ENCODE measurements around the gene RBM26.

RBM26 gene, protein sequence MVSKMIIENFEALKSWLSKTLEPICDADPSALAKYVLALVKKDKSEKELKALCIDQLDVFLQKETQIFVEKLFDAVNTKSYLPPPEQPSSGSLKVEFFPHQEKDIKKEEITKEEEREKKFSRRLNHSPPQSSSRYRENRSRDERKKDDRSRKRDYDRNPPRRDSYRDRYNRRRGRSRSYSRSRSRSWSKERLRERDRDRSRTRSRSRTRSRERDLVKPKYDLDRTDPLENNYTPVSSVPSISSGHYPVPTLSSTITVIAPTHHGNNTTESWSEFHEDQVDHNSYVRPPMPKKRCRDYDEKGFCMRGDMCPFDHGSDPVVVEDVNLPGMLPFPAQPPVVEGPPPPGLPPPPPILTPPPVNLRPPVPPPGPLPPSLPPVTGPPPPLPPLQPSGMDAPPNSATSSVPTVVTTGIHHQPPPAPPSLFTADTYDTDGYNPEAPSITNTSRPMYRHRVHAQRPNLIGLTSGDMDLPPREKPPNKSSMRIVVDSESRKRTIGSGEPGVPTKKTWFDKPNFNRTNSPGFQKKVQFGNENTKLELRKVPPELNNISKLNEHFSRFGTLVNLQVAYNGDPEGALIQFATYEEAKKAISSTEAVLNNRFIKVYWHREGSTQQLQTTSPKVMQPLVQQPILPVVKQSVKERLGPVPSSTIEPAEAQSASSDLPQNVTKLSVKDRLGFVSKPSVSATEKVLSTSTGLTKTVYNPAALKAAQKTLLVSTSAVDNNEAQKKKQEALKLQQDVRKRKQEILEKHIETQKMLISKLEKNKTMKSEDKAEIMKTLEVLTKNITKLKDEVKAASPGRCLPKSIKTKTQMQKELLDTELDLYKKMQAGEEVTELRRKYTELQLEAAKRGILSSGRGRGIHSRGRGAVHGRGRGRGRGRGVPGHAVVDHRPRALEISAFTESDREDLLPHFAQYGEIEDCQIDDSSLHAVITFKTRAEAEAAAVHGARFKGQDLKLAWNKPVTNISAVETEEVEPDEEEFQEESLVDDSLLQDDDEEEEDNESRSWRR

DNA sequence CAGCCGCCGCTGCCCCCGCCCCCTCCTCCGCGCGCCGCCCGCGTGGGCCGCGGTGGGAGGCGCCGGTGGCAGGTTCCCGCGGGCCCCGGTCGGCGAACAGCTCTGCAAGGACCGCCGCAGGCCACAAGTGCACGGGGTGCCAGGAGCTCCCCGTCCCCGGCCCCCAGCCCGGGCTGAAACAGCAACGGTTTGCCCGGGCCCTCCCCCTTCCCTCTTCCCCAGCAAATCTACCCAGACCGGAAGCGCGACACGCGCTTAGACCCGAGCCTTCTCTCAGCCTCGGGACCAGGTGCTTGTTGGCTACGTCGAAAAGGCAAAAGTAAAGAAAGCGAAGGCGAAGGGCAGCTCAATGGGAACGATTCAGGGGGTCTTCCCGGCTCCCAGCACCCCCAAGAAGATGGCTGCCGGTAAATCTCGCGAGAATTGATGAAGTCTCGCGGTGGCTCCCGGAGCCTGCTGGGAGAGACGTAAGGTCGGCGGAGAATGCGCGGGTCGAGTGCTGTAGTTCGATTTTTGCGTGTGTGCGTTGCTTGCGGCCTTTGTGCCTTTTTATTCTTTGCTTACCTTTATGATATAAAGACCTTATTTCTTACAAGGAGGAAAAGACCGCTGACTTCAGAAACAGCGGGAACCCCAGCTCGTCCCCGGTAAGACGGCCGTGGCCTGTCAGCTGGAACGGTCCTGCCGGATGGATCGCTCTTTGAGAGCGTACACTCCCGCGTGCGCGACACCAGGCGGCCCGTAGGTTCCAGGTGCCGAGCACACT, at the start of gene RBM26:
Gene RBM26, minus strand, starts transcription at position 425 of the 766 bp plus-strand sequence. CDS start 481 bp downstream, outside the sequence.
- DNase-seq: peak; percentile 96

DNA sequence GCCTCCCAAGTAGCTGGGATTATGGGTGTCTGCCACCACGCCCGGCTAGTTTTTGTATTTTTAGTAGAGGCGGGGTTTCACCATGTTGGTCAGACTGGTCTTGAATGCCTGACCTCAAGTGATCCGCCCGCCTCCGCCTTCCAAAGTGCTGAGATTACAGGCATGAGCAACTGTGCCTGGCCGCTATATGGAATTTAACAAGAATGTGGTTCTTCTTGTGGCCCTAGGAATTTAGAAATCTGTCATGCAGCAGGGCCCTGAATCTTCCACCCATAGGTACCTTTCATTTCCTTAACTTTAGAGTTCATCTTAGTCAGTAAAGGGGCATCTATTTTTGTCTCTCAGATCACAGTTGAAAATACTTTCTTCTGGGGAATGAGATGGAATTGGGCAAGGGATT, 49.3 kb upstream of the RBM26 start:
- no peak for DNase-seq

DNA sequence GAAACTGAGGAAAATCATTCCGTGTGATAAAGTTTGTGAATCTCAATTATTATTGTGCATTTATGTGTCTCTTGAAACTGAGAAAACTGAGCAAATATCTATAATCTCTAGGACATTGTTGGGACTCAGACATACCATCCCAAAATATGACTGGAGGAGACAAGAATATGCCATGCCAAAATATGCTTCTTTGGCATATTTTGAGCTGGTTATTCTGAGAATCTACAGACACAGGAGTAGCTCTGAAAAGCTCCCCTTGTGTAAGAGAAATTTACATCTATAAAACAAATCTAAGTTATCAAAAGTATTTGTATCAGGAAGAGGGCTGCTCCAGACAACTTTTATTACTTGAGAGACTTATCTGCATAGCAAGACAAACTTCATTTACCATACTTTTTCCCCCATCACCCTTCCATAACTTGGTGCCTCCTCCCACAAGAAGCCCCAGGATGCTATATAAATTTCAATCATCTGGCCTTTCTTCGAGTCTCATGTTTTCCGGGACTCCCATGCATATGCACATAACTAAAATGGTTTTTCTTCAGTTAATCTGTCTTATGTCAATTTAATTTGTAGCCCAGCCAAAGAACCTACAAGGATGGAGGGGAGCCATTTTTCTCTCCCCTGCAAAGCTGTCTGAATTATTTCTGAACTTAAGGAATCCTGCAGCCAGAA, 46.3 kb upstream of the RBM26 start:
- DNase-seq: no peak

DNA sequence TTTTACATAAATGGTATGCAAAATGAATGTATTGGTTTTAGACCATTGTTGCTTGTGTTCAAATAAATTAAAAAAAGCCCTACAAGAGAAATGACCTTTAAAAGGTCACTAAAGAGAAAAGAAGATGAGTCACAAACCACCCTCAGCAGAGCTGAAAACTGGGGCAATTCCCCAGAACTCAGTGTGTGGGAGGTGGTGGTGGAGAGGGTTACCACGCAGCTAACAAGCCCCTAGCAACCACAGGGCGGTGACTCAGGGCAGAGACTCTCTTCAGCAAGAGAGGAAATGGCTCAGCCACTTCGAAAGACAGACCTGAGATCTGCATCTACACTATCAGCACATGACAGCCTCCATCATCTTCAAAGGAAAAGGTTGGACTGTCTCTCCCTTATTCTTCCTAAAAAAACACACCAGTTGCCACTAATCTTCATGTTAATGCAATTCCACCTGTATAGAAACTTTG, 45.5 kb upstream of the RBM26 start:
- peak; percentile 89 for DNase-seq

DNA sequence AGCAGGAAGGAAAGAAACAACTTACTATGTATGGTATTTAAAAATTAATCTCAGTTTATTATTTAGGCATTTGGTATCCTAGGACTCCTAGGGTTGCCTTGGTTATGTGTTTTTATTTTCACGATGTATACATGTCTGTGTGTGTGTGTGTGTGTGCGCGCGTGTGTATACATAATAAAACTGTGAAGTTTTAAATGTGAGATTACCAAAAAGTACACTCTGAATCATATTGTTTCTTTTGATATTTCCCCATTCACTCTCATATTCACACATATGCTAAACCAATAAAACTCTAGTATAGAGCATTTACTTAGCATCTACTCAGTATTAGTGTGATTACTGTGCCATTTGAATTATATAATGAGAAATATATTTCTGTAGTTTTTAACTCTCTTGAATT, 44.1 kb upstream of the RBM26 start:
- DNase-seq: no peak

DNA sequence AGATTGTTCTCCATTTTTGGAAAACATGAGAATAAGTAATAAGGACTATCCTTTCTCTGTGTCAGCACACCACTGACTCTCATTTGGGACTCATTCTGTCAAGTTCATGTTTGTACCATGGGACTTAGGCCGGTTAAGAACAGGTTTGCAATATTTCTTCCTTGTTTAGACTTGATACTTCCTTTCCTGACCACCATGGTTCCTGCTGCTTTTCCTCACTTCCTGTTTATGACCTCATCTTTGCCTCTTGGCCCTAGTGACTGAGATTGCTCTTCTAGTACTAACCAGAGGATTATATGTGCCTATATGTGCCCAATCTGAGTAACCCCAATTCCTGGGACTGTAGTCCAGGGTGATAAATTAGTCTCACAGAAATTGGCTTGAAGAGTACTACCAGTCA, 42.4 kb upstream of the RBM26 start:
- DNase-seq: no peak

DNA sequence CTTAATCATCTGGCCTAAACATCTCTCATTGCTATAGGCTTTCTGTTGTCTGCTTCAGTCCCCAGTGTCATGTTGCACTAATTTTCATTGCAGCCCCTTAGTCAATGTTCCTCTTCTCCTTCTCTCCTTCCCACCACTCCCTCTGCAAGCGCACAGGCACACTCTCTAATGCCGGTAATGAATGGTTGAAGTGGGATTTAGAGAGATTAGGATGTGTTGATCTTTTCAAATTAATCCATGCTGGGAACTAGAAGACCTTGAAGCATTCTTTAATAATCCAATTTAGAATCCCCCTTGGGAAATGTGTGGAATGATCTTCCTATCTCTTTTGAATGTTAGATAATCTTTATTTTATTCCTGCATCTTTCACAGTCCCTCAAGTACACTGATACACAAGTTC, 41.7 kb upstream of the RBM26 start:
- DNase-seq: no peak

DNA sequence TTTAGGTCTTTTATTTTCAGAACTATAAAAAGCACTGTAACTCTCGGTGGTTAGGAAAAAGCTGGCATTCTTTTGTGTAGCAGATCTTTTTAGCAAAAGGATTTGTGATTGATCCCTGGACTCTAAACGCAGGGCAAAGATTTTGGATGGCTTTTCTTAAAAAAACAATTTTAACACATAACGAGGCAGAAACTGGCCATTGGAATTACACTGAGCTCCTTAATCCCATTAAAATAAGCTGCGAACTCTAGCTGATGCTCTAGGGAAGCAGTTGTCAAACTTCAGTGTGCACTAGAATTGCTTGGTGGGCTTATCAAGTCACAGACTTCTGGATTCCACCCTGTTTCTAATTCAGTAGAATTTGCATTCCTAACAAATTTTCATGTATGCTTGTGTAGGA, 41.1 kb upstream of the RBM26 start:
- DNase-seq: no peak

DNA sequence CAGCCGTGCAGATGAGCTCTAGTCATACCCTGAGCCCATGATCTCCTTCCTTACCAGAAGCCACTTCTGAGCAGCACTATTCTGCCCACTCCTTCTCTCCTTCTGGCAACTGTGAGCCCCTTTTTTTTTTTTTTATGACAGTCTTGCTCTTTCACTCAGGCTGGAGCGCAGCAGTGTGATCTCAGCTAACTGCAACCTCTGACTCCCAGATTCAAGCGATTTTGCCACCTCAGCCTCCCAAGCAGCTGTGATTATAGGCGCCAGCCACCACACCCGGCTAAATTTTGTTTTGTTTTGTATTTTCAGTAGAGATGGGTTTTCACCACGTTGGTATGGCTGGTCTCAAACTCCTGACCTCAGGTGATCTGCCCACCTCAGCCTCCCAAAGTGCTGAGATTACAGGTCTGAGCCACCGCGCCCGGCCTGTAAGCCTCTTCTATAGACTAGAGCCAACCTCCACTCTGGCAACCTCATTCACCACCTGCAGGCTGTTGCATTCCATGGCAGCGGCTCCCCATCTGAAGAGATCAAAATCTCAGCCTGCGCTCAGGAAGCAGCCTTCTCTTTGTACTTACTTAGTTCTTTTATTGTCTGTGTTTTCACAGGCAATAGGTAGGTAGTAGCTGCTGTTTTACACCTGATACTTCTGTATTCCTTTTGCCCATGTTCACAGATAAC, 40.1 kb upstream of the RBM26 start:
- DNase-seq: no peak

DNA sequence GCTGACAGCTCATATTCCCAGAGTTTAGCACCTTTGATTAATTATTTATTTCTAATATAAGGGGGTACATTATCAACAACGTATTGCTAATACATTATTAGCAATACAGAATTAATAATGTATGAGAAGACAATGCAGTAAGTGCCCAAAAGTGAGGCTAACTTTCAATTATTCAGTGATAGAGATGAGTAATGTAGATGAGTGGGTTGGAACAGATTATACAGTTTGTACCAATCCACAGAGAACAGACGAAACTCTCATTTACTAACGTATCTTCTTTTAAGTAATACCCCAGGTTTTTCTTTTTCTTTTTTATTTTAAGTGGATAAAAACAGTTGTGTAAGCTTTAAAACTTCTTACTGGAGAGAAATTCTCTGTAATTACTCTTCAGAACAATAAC, 36.7 kb upstream of the RBM26 start:
- DNase-seq: no peak

DNA sequence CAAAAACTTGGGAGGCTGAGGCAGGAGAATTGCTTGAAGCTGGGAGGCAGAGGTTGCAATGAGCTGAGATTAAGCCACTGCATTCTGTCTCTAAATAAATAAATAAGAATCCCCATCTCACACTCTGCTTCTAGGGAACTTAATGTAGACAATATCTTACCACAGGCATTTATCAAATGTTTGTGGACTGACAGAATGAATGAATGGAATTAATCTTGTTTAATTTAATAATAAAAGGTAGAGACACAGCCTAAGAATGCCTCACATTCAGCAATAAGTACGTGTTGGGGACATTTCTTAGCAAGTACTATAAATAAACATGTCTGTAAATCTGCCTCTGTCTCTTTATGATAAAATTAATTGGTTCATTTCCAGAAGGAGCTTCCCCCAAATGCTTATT, 36.2 kb upstream of the RBM26 start:
- no peak for DNase-seq

DNA sequence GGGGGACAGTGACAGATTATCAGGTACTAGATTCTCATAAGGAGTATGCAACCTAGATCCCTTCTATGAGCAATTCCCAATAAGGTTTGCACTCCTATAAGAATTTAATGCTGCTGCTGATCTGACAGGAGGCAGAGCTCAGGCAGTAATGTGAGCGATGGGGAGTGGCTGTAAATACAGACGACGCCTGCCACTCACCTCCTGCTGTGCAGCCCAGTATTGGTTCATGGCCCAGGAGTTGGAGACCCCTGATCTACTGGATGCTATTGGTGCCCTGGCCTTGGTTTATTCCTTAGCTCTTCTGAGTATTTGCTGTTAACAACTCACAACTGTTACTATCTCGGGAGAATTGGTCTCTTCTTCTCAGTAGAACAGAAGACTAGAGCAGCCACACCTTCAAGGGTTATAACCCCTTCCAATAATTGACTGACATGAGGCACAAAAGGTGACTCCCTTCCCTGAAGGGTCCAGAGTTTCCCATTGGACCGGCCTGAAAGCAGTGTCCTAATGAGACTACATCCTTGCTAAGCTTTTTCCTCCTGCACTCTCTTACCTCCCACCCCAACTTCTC, 35.0 kb upstream of the RBM26 start:
- DNase-seq: no peak

DNA sequence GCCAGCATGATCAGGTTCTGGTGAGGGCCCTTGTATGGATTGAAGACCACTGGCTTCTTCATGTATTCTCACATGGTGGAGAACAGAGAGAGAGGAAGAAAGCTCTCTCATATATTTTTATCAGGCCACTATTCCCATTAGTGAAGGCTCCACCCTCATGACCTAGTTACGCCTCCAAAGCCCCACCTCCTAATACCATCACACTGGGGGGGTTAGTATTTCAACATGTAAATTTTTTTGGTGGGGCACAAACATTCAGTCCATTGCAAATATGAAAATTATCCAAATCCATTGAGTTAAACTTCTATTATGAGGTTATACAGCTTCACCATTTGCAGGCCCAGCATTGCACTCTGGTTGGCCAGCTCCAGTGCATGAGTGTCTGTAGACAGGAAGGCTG, 33.2 kb upstream of the RBM26 start:
- DNase-seq: no peak

DNA sequence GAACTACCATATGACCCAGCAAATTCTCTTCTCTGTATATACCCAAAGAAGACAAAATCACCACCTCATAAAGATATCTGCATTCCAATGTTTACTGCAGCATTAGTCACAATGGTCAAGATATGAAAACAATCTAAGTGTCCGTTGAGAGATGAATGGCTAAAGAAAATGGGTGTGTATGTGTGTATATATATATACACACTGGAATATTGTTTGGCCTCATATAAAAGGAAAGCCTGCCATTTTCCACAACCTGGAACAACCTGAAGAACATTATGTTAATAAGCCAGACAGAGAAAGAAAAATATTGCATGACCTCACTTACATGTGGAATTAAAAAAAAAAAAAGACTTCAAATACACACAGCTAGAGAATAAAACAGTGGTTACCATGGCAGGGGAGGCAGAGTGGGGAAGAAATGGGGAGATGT, 29.5 kb upstream of the RBM26 start:
- DNase-seq: no peak

DNA sequence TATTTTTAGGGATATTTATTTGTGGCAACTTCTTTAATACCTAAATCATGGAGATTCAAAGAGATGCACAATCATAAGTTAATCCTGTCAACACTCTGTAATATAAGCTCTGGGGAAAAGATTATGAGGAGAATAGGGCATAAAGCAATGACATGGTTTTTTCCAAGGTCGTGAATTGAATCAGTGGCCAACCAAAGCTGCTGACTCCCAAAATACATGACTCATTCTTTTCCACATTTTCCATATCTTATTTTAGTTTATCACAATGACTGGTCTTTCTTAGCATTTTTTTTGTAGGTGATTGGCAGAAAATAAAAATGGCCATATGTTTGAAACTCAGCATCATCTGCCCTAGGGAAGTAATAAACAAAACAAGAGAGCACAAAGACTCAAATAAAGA, 28.5 kb upstream of the RBM26 start:
- no peak for DNase-seq

DNA sequence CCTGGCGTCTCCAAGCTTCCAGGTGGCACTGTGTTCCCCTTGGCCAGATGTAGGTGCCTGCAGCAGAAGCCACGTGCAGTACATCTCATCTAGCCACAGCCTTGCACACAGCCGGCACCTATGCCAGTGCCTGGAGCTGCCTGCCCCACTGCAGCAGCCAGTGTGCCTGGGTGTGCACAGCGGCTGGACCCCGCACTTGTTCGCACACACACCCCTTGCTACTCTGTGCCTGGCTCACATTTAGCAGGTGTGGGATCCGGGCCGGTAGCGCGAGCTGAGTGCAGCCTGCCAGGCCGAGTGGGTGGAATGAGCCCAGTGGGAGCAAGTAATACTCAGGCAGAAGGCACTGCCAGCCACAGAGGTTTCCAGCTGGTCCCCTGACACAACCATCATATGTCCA, 26.9 kb upstream of the RBM26 start:
- DNase-seq: no peak

DNA sequence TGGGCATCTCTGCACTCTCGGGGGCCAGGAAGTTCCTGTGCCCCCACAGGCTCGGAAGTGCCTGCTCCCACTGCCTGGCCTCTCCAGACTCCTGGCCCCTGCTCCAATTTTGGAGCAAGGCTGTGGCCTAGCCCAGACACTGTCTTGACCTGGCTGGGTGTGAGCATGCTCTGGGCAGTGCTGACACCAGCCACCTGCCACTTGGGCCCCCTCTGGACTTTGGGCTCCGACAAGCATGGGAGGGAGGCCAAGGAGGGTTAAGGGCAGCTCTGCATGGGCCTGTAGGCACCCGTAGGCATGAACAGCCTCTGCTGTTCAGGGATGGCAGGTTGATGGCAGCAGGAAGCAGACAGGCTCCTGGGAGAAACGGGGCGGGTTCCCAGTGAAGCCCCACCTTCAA, 26.0 kb upstream of the RBM26 start:
- DNase-seq: no peak

DNA sequence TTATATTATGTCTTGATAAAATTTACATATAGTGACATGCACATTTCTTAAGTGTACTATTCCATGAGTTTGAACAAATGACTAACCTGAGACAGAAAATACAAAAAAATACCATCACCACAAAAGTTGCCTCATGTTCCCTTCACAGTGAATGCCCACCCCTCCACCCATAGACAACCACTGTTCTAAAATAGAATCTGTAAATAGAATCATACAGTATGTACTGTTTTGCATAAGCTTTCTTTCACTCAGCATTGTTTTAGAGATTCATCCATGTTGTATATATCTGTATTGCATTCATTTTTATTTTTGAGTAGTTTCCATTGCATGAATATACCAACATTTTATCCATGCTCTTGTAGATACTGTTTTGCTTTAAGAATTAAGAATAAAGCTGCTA, 23.3 kb upstream of the RBM26 start:
- DNase-seq: no peak

DNA sequence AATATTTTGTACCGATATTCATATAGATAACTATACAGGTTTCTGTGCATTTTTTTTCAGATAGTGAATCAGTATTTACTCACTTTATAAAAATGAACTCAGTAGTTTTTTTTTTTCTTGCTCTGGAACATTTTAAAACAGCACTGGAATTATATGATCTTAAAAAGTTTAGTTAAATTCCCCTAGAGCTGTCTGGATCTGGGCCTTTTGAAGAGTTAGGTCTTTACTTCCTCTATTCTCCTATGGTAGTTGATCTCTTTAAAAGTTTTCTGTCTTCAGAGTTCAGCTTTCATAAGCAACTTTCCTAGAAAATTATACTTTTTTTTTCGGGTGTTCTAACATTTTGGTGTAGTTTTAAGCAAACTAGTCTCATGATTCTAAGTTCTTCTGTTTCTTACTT, 21.8 kb upstream of the RBM26 start:
- DNase-seq: no peak

DNA sequence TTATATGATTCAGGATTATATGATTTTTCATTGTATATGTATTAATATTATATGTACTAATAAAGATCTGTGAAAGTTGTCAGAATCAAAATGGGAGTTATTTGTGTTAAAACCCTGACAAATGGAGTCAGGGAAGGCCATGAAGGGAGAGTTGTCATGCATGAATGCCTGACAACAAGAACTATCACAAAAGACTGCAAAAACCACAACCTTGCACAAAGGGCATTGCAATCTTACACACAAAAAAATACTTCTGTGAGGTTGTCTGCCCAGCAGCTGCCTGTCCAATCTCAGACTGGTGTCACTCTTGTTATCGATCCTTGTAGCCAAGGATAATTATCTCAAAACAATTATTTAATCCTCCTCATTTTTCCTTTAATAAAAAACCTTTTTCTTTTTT, 21.2 kb upstream of the RBM26 start:
- DNase-seq: no peak
